GM19240 (cell line): ENCODE results near the gene TRIM36.

ENCODE experiments used
- DNase-seq: peaks from one replicate; pipeline ENCODE4 v3.0.0; 2011; ENCODE audit warnings: low spot score; ENCODE audit not compliant: insufficient read length

TRIM36 gene

GRCh38 chr5:115079924-115080623 lies 89.6 kb downstream of the TRIM36 start:
- DNase-seq: no peak
